Calu3 (cell line): ENCODE data around the gene CDH13. TPM values are rescaled to one million over a fixed set of nuclear protein-coding genes. Genes with fewer than 3 reads are reported as not detected.

ENCODE experiments used
- BruUV-seq: library from RNA; stranded (reverse); fragments of 400-500 nt; replicated peaks from 2 replicates; lab custom pipeline; 2021; lab: Mats Ljungman, UMichigan
- CTCF ChIA-PET: fragments of 300-600 bp; sonication (Branson Sonifier 250); formaldehyde crosslinking; loops from one replicate; lab custom pipeline; 2022; ENCODE audit warnings: antibody characterized with exemption; lab: Charles Lee
- DNase-seq: peaks from one replicate; pipeline ENCODE4 v3.0.0; 2022
- H3K27ac Mint-ChIP-seq: one replicate; pipeline ENCODE4 v1.8.0; 2022; ENCODE audit warnings: mixed read lengths; ENCODE audit not compliant: unreplicated experiment
- H3K27me3 Mint-ChIP-seq: one replicate; pipeline ENCODE4 v1.8.0; 2022; ENCODE audit warnings: mixed read lengths; ENCODE audit not compliant: unreplicated experiment
- H3K36me3 Mint-ChIP-seq: one replicate; pipeline ENCODE4 v1.8.0; 2022; ENCODE audit warnings: mild to moderate bottlenecking, moderate library complexity, mixed read lengths; ENCODE audit not compliant: insufficient read depth, unreplicated experiment
- H3K4me1 Mint-ChIP-seq: one replicate; pipeline ENCODE4 v1.8.0; 2022; ENCODE audit warnings: mild to moderate bottlenecking, low read depth, mixed read lengths; ENCODE audit not compliant: unreplicated experiment
- H3K4me3 Mint-ChIP-seq: one replicate; pipeline ENCODE4 v1.8.0; 2022; ENCODE audit warnings: mild to moderate bottlenecking, low read depth, moderate library complexity, mixed read lengths; ENCODE audit not compliant: unreplicated experiment
- H3K9me3 Mint-ChIP-seq: one replicate; pipeline ENCODE4 v1.8.0; 2022; ENCODE audit warnings: low read depth, mixed read lengths; ENCODE audit not compliant: unreplicated experiment
- intact Hi-C: fragments of 100-400 bp; cut with micrococcal nuclease; formaldehyde crosslinking; loops from one replicate; pipeline ENCODE4 v1.10.0; 2022; ENCODE audit not compliant: unreplicated experiment
- total RNA-seq: library from RNA; stranded (reverse); gene quantifications from 2 replicates; pipeline ENCODE4 v1.2.3, GENCODE V29; 2022
- TF ChIP-seq, protein P1 (sequence below): fragments of 200-600 bp; IDR thresholded peaks from one replicate; pipeline ENCODE4 v1.8.0; 2022; ENCODE audit warnings: antibody characterized with exemption; ENCODE audit not compliant: unreplicated experiment

The CDH13 gene
- total RNA-seq, 1 experiment from 2014 or later = not detected

DNA sequence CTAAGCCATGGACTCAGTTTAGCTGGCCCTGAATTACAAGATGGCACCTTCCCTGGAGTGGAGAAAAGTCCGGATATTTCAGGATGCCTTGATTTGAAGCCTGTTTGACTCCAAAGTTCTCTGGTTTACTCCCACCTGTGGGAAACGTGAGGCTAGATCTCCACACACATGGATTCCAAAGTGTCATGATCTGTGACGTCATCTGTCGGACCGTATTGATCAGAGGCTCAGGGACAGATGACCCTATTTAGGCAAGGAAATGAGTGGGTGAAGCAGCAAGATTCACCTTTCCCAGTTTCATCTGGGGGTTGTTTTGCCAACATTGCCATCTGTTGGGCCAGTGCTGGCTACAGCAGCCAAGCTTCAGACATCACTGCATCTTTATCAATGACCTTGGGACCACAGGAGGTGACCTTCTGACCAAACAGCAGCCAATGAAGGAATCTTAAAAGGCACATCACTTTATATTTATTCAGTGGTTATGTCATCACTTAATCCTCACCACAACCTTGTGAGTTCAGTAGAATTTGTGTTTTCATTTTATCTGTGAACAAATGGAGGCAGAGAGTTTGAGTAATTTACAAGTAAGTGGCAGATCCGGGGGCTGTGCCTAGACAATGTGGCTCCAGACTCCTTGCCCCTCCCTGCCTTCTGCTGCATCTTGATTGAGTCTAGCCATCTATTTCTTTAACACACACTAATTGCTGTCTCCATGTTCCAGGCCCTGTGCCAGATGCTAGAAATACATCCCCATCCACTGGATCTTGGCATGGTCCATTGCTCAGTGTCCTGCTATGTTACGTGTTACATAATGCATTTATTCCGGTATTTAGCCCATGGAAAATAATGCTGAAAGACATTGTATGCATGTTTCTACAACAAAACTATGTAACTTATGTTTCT lies 1.5 kb upstream of the CDH13 start:
- Mint-ChIP-seq H3K4me1 (no peaks in the 10 kb centered on the region), H3K27ac (no peak overlapping the region), H3K9me3 (peaks cover 2% of the 10 kb centered on the region), H3K27me3 (peaks cover 39% of the 10 kb centered on the region), H3K36me3 (no peaks in the 10 kb centered on the region), H3K4me3 (no peak overlapping the region)
- CTCF ChIA-PET = no interaction called here
- TF ChIP-seq, protein P1, sequence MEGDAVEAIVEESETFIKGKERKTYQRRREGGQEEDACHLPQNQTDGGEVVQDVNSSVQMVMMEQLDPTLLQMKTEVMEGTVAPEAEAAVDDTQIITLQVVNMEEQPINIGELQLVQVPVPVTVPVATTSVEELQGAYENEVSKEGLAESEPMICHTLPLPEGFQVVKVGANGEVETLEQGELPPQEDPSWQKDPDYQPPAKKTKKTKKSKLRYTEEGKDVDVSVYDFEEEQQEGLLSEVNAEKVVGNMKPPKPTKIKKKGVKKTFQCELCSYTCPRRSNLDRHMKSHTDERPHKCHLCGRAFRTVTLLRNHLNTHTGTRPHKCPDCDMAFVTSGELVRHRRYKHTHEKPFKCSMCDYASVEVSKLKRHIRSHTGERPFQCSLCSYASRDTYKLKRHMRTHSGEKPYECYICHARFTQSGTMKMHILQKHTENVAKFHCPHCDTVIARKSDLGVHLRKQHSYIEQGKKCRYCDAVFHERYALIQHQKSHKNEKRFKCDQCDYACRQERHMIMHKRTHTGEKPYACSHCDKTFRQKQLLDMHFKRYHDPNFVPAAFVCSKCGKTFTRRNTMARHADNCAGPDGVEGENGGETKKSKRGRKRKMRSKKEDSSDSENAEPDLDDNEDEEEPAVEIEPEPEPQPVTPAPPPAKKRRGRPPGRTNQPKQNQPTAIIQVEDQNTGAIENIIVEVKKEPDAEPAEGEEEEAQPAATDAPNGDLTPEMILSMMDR = no peak
- DNase-seq = no peak
- intact Hi-C loops = no loop called here
- BruUV-seq = no TSS peak

DNA sequence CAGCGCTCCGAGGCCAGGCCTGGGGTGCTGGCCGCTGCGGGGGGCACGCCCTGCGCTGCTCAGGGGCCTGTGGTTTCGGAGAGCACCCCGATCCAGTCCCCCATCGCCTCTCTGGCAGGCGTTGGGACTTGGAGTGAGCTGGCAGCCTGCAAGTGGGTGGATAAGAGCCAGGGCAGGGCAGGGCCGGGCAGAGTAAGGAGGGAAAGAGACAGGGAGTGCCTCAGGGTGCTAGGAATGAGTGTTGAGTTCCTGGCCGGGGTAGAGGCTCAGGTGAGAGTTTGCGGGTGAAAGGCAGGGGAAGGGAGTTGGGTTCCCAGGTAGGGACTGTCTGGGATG lies 1.3 kb downstream of the CDH13 start:
- no peak overlapping the region for H3K4me3 Mint-ChIP-seq
- peaks cover 2% of the 10 kb centered on the region for H3K9me3 Mint-ChIP-seq
- H3K27me3 Mint-ChIP-seq = peaks cover 41% of the 10 kb centered on the region
- BruUV-seq = no TSS peak
- TF ChIP-seq, protein P1 = no peak
- H3K27ac Mint-ChIP-seq = no peak overlapping the region
- no peaks in the 10 kb centered on the region for H3K4me1 Mint-ChIP-seq
- no peaks in the 10 kb centered on the region for H3K36me3 Mint-ChIP-seq
- intact Hi-C loops = no loop called here
- DNase-seq = no peak
- CTCF ChIA-PET = no interaction called here

DNA sequence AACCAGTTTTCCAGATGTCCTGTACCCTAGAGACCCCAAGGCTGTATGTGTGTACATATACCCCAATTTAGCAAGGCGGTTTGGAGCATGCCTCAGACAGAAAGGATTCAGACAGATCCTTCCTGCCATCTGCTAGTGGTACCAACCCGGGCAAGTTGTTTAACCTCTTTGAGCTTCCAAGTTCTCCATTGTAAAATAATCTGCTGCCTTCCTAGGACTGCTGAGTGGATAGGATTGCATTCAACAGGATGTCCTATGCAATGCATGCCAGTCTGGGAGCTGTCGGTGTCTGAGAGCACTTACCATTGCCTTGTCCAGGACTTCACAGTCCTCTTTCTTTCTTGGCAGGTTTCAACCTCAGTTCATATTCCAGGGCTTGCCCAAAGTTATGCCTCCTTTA lies 1.9 kb downstream of the CDH13 start:
- no peak overlapping the region for H3K4me3 Mint-ChIP-seq
- H3K27ac Mint-ChIP-seq = no peak overlapping the region
- H3K4me1 Mint-ChIP-seq = no peaks in the 10 kb centered on the region
- CTCF ChIA-PET = no interaction called here
- H3K36me3 Mint-ChIP-seq = no peaks in the 10 kb centered on the region
- intact Hi-C loops = no loop called here
- DNase-seq = no peak
- BruUV-seq = no TSS peak
- peaks cover 41% of the 10 kb centered on the region for H3K27me3 Mint-ChIP-seq
- peaks cover 2% of the 10 kb centered on the region for H3K9me3 Mint-ChIP-seq
- TF ChIP-seq, protein P1 = no peak

DNA sequence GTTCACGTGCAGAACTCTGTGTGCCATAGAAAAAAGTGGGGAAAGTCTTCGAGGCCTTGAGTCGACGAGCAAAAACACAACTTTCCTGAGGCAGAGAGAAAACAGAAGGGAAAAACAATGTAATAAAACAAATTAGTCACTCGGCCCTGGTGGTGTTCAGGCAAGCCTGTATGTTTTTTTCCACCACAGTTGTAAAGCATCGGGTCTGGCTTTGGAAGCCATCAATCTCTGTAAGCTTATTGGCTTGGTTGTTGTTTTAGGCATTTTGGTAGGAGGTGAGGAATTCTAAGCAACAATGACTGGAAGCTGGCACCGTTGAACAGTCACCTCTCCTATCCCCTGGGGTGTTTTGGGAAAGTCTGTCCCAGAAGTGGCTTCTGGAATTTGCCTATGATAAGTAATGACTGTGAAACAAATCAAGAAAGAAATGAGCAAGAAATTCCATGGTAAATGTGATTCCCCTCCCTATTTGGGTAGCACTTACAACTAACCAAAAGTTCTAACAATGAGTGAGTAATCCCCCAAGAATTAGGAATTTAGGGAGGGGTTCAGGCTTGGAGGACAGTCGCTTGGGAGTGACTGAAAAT lies 2.8 kb downstream of the CDH13 start:
- TF ChIP-seq, protein P1 = no peak
- Mint-ChIP-seq H3K4me1 (no peaks in the 10 kb centered on the region), H3K27ac (no peak overlapping the region), H3K36me3 (no peaks in the 10 kb centered on the region), H3K9me3 (peaks cover 2% of the 10 kb centered on the region), H3K4me3 (no peak overlapping the region), H3K27me3 (peaks cover 41% of the 10 kb centered on the region)
- no peak for DNase-seq
- intact Hi-C loops = no loop called here
- no TSS peak for BruUV-seq
- CTCF ChIA-PET = no interaction called here
